ENCODE results near the gene YBEY. TPM values are rescaled to one million over a fixed set of nuclear protein-coding genes. Genes with fewer than 3 reads are reported as not detected.

YBEY gene
- total and polyA plus RNA-seq, 2 donors (not counting 3 experiments of a cell fraction or from before 2014, with no cell fraction given): 6.1 to 15.3 TPM

- no peak overlapping the region for H2AFZ ChIP-seq (ENCODE audit: low read depth, low read length)
- no peak overlapping the region for H3K4me2 ChIP-seq (ENCODE audit: insufficient read depth, low read length)
- no peak overlapping the region for H3K9ac ChIP-seq (replicated peaks; ENCODE audit: extremely low read depth, insufficient read depth, low read length)
- H3K27me3 ChIP-seq (ENCODE audit: control insufficient read depth in 2 of 2, insufficient read depth in 2 of 2, low read length in 2 of 2): no peaks in the 10 kb centered on the region
- no peaks in the 10 kb centered on the region for H4K20me1 ChIP-seq (replicated peaks; ENCODE audit: control insufficient read depth, extremely low read depth, insufficient read depth, low read length)
- H3K9me1 ChIP-seq (replicated peaks; ENCODE audit: control insufficient read depth, extremely low read depth, insufficient read depth, low read length): no peaks in the 10 kb centered on the region
- no TSS peak for BruUV-seq (replicated peaks)
- peaks cover 14 to 38% of the 10 kb centered on the region in 2 experiments for H3K36me3 ChIP-seq (ENCODE audit: control insufficient read depth in 2 of 2, extremely low read depth in 1 of 2, insufficient read depth in 2 of 2, low read length in 2 of 2)
- H3K79me2 ChIP-seq (ENCODE audit: control insufficient read depth, insufficient read depth, low read length): no peaks in the 10 kb centered on the region
- H3K4me1 ChIP-seq (ENCODE audit: control insufficient read depth, extremely low read depth, insufficient read depth, low read length): no peaks in the 10 kb centered on the region
- POLR2A ChIA-PET: no interaction called here
- no peaks in the 10 kb centered on the region for H3K9me3 ChIP-seq (replicated peaks; ENCODE audit: control insufficient read depth, insufficient read depth, low read length)
- CTCF ChIA-PET: interaction anchor here (1.4 kb wide), 1 partner anchor 37 kb away, joined by 3 read pairs; no protein-coding TSS in a partner anchor
- TF ChIP-seq GATA2 (IDR thresholded peaks at IDR 0.05; ENCODE audit: insufficient read depth, insufficient read length, low read depth, low read length) (no peak), FOS (IDR thresholded peaks at IDR 0.05; ENCODE audit: borderline replicate concordance, insufficient read depth, low read length) (no peak), POLR2A (IDR thresholded peaks at IDR 0.05; ENCODE audit: low read depth, low read length) (no peak), CTCF (IDR thresholded peaks at IDR 0.05; ENCODE audit: extremely low read depth in 1 of 2, insufficient read depth in 1 of 2, low read depth in 1 of 2, low read length in 2 of 2) (no peak), POLR2AphosphoS5 (IDR thresholded peaks at IDR 0.05; ENCODE audit: insufficient read depth, low read depth, low read length) (no peak), MYC (IDR thresholded peaks at IDR 0.05; ENCODE audit: low read depth, low read length) (no peak), JUN (IDR thresholded peaks at IDR 0.05; ENCODE audit: borderline replicate concordance, insufficient read depth, insufficient read length, low read depth) (no peak), MAX (IDR thresholded peaks at IDR 0.05; ENCODE audit: insufficient read depth, insufficient read length) (no peak), EZH2 (IDR thresholded peaks at IDR 0.05; ENCODE audit: borderline replicate concordance, low read depth, low read length, severe bottlenecking) (no peak)
- FAIRE-seq (no peak), DNase-seq (ENCODE audit: low read depth, low spot score) (no peak)
- dilution Hi-C loops (cut with MboI; ENCODE audit: extremely low pct_ligation_motif_present, low sequenced_read_pairs): no loop called here
- no peak overlapping the region for H3K27ac ChIP-seq (ENCODE audit: insufficient read depth, low read depth, low read length)
- H3K4me3 ChIP-seq (replicated peaks in 1 of 3; ENCODE audit: insufficient read depth in 1 of 3, low read depth in 1 of 3, low read length in 3 of 3): no peak overlapping the region
- intact Hi-C loops (cut with micrococcal nuclease): no loop called here
Measured at GRCh38 chr21:46274797-46275390, 11.2 kb upstream of the YBEY start.
